OCI-LY1 (cell line): ENCODE measurements around the gene UMODL1.

Source experiments
- H2AFZ ChIP-seq: fragments of 200-600 bp; sonication (generic), shearing (Covaris generic); 2 replicates; pipeline ENCODE4 v1.6.0; 2014; ENCODE audit warnings: antibody characterized with exemption, mild to moderate bottlenecking, low read length
- H3F3A ChIP-seq: fragments of 200-600 bp; sonication (generic), shearing (Covaris generic); 2 replicates; pipeline ENCODE4 v1.6.0; 2014; ENCODE audit warnings: mild to moderate bottlenecking, antibody characterized with exemption, low read length, moderate library complexity; ENCODE audit not compliant: insufficient read depth
- H3K27ac ChIP-seq: fragments of 200-600 bp; sonication (generic); 2 replicates; pipeline ENCODE4 v1.5.1; 2014; ENCODE audit warnings: low read length, mixed run types, mild to moderate bottlenecking, low read depth; ENCODE audit not compliant: poor library complexity, severe bottlenecking
- H3K27me3 ChIP-seq: fragments of 200-600 bp; sonication (generic); 2 replicates; pipeline ENCODE4 v1.6.0; 2014; ENCODE audit warnings: antibody characterized with exemption, mild to moderate bottlenecking, low read length, moderate library complexity; ENCODE audit not compliant: insufficient read depth
- H3K36me3 ChIP-seq: fragments of 200-600 bp; sonication (generic); 2 replicates; pipeline ENCODE4 v1.6.1; 2014; ENCODE audit warnings: mild to moderate bottlenecking, antibody characterized with exemption, low read length, moderate library complexity, mixed read lengths; ENCODE audit not compliant: insufficient read depth
- H3K4me1 ChIP-seq: fragments of 200-600 bp; sonication (generic); 2 replicates; pipeline ENCODE4 v1.5.1; 2014; ENCODE audit warnings: mild to moderate bottlenecking, low read length, moderate library complexity; ENCODE audit not compliant: insufficient read depth, severe bottlenecking
- H3K4me2 ChIP-seq: fragments of 200-600 bp; sonication (generic), shearing (Covaris generic); 2 replicates; pipeline ENCODE4 v1.6.1; 2014; ENCODE audit warnings: low read length
- H3K4me3 ChIP-seq: fragments of 200-600 bp; sonication (generic); 2 replicates; pipeline ENCODE4 v1.5.1; 2014; ENCODE audit warnings: low read length, low read depth, mild to moderate bottlenecking, mixed read lengths; ENCODE audit not compliant: poor library complexity, severe bottlenecking
- H3K79me2 ChIP-seq: fragments of 200-600 bp; shearing (Covaris generic); 2 replicates; pipeline ENCODE4 v1.6.1; 2016; ENCODE audit warnings: mixed run types, low read length, mixed read lengths; ENCODE audit not compliant: insufficient read depth
- H3K9ac ChIP-seq: fragments of 200-600 bp; sonication (generic), shearing (Covaris generic); 2 replicates; pipeline ENCODE4 v1.6.1; 2014; ENCODE audit warnings: mild to moderate bottlenecking, low read length, mixed read lengths
- H3K9me2 ChIP-seq: fragments of 200-600 bp; sonication (generic), shearing (Covaris generic); 2 replicates; pipeline ENCODE4 v1.6.1; 2014; ENCODE audit warnings: low read depth, mild to moderate bottlenecking, low read length, mixed read lengths
- H3K9me3 ChIP-seq: fragments of 200-600 bp; shearing (Covaris generic); 2 replicates; pipeline ENCODE4 v1.6.1; 2014; ENCODE audit warnings: low read length, mixed read lengths
- H4K20me1 ChIP-seq: fragments of 200-600 bp; sonication (generic), shearing (Covaris generic); 2 replicates; pipeline ENCODE4 v1.6.0; 2016; ENCODE audit warnings: mild to moderate bottlenecking, low read length; ENCODE audit not compliant: insufficient read depth
- CTCF ChIP-seq: fragments of 200-600 bp; sonication (generic), shearing (Covaris generic); IDR thresholded peaks from 2 replicates; pipeline ENCODE4 v1.5.1; 2017; ENCODE audit warnings: mild to moderate bottlenecking, antibody characterized with exemption, low read length, moderate library complexity, mixed read lengths
- EZH2 ChIP-seq: fragments of 200-600 bp; sonication (generic), shearing (Covaris generic); IDR thresholded peaks from 2 replicates; pipeline ENCODE4 v1.8.0; 2017; ENCODE audit warnings: borderline replicate concordance, mixed run types, mild to moderate bottlenecking, antibody characterized with exemption, low read length, moderate library complexity, mixed read lengths

The UMODL1 gene

GRCh38 chr21:42026082-42026435 is 45.1 kb upstream of the UMODL1 start:
- Histone ChIP-seq H3K27ac (no peak overlapping the region), H3F3A (no peaks in the 10 kb centered on the region; the same call in 1 of the 2 replicates), H2AFZ (no peak overlapping the region), H3K4me1 (peaks cover 44% of the 10 kb centered on the region), H3K36me3 (no peaks in the 10 kb centered on the region), H3K9me2 (no peaks in the 10 kb centered on the region), H3K9ac (no peak overlapping the region), H3K4me3 (no peak overlapping the region), H3K4me2 (no peak overlapping the region), H3K27me3 (no peaks in the 10 kb centered on the region), H4K20me1 (no peaks in the 10 kb centered on the region), H3K79me2 (no peaks in the 10 kb centered on the region), H3K9me3 (no peaks in the 10 kb centered on the region)
- TF ChIP-seq CTCF (no peak), EZH2 (no peak)

- no peak overlapping the region for H2AFZ ChIP-seq
- H3K9me2 ChIP-seq: no peaks in the 10 kb centered on the region
- no peaks in the 10 kb centered on the region for H3K9me3 ChIP-seq
- peak overlapping the region; percentile 64; the same call in 1 of the 2 replicates for H3K9ac ChIP-seq
- no peaks in the 10 kb centered on the region for H3K36me3 ChIP-seq
- peak overlapping the region; percentile 39 for H3K4me3 ChIP-seq
- H3F3A ChIP-seq: no peaks in the 10 kb centered on the region; the same call in 1 of the 2 replicates
- H4K20me1 ChIP-seq: no peaks in the 10 kb centered on the region
- TF ChIP-seq EZH2: no peak
- TF ChIP-seq CTCF: no peak
- no peaks in the 10 kb centered on the region for H3K27me3 ChIP-seq
- no peaks in the 10 kb centered on the region for H3K79me2 ChIP-seq
- peak overlapping the region; percentile 99 for H3K27ac ChIP-seq
- H3K4me2 ChIP-seq: peak overlapping the region; percentile 64
- peaks cover 56% of the 10 kb centered on the region for H3K4me1 ChIP-seq
Measured at GRCh38 chr21:42027085-42027821, 43.9 kb upstream of the UMODL1 start.

- peak overlapping the region; percentile 64 for H3K9ac ChIP-seq
- TF ChIP-seq EZH2: no peak
- no peak for TF ChIP-seq CTCF
- H2AFZ ChIP-seq: peak overlapping the region; percentile 19; the same call in 1 of the 2 replicates
- H3K79me2 ChIP-seq: no peaks in the 10 kb centered on the region
- no peaks in the 10 kb centered on the region; the same call in 1 of the 2 replicates for H3F3A ChIP-seq
- no peaks in the 10 kb centered on the region for H3K27me3 ChIP-seq
- peak overlapping the region; percentile 99 for H3K27ac ChIP-seq
- peak overlapping the region; percentile 64 for H3K4me2 ChIP-seq
- H3K4me1 ChIP-seq: peaks cover 65% of the 10 kb centered on the region
- peak overlapping the region; percentile 39 for H3K4me3 ChIP-seq
- no peaks in the 10 kb centered on the region for H3K36me3 ChIP-seq
- H3K9me3 ChIP-seq: no peaks in the 10 kb centered on the region
- no peaks in the 10 kb centered on the region for H3K9me2 ChIP-seq
- no peaks in the 10 kb centered on the region for H4K20me1 ChIP-seq
Measured at GRCh38 chr21:42027822-42028765, 43.0 kb upstream of the UMODL1 start.
